GM19438 (cell line): Measurements from ENCODE around the gene CHN2.
"Not testable (repeated sequence)": the region's sequence is repeated elsewhere in the genome, so short reads cannot be mapped to it uniquely, and the experiment has no call there.

ENCODE experiments used
- ATAC-seq: cut with Tn5 transposase; IDR thresholded peaks from one replicate; pipeline ENCODE4 v1.9.1; 2021; ENCODE audit warnings: low read depth; ENCODE audit not compliant: unreplicated experiment

Gene CHN2

GRCh38 chr7:29185613-29186012 lies 9.0 kb upstream of the CHN2 start:
- no peak for ATAC-seq

GRCh38 chr7:29189743-29190201 lies 4.8 kb upstream of the CHN2 start:
- no peak for ATAC-seq

GRCh38 chr7:29190349-29191045 lies 4.1 kb upstream of the CHN2 start:
- no peak for ATAC-seq

- ATAC-seq = no peak
Observed at GRCh38 chr7:29192323-29192722, 2.3 kb upstream of the CHN2 start.

GRCh38 chr7:29192811-29193210 lies 1.8 kb upstream of the CHN2 start:
- no peak for ATAC-seq

- no peak for ATAC-seq
Observed at GRCh38 chr7:29193316-29194205, 1.0 kb upstream of the CHN2 start.

- ATAC-seq = no peak
Observed at GRCh38 chr7:29194206-29194593, 375 bp upstream of the CHN2 start.

GRCh38 chr7:29196191-29196590 lies 1.6 kb downstream of the CHN2 start:
- ATAC-seq = no peak

GRCh38 chr7:29196971-29197595 lies 2.5 kb downstream of the CHN2 start:
- no peak for ATAC-seq

GRCh38 chr7:29197916-29198315 lies 3.3 kb downstream of the CHN2 start:
- no peak for ATAC-seq

- ATAC-seq = no peak
Observed at GRCh38 chr7:29199776-29200175, 5.2 kb downstream of the CHN2 start.

GRCh38 chr7:29202651-29203069 lies 8.1 kb downstream of the CHN2 start:
- ATAC-seq = no peak

- no peak for ATAC-seq
Observed at GRCh38 chr7:29204491-29205272, 10.1 kb downstream of the CHN2 start.

GRCh38 chr7:29207162-29207801 lies 12.7 kb downstream of the CHN2 start:
- no peak for ATAC-seq

GRCh38 chr7:29208410-29209250 lies 14.1 kb downstream of the CHN2 start:
- ATAC-seq = no peak

GRCh38 chr7:29209745-29210144 lies 15.2 kb downstream of the CHN2 start:
- no peak for ATAC-seq

- not testable (repeated sequence) for ATAC-seq
Observed at GRCh38 chr7:29212736-29213135, 18.2 kb downstream of the CHN2 start.

- ATAC-seq = no peak
Observed at GRCh38 chr7:29214056-29214455, 19.5 kb downstream of the CHN2 start.

GRCh38 chr7:29214816-29215215 lies 20.2 kb downstream of the CHN2 start:
- ATAC-seq = no peak
